ENCODE data around the gene RXRA.

RXRA gene

DNA sequence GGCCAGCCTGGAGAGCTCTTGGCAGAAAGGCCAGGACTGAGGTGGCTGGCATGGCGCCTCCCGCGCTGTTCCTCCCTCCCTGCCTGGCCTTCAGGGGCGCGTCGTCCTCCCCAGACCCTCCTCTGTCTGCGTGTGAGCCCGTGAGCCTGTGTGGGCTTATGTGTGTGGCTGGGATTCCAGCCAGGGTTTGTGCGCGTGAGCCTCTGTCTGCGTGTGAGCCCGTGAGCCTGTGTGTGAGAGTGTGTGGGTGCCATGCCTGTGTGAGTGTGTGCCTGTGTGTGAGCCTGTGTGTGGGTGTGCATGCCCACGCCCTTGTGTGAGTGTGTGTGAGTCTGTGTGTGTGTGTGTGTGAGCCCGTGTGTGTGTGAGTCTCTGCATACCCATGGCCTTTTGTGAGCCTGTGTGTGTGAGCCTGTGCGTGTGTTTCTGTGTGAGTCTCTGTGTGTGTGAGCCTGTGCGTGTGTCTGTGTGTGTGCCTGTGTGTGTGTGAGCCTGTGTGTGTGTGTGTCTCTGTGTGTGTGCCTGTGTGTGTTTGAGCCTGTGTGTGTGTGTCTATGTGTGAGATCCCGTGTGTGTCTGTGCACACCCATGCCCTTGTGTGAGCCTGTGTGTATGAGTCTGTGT lies 13.0 kb downstream of the RXRA start:
- peak; percentile 57 for DNase-seq

DNA sequence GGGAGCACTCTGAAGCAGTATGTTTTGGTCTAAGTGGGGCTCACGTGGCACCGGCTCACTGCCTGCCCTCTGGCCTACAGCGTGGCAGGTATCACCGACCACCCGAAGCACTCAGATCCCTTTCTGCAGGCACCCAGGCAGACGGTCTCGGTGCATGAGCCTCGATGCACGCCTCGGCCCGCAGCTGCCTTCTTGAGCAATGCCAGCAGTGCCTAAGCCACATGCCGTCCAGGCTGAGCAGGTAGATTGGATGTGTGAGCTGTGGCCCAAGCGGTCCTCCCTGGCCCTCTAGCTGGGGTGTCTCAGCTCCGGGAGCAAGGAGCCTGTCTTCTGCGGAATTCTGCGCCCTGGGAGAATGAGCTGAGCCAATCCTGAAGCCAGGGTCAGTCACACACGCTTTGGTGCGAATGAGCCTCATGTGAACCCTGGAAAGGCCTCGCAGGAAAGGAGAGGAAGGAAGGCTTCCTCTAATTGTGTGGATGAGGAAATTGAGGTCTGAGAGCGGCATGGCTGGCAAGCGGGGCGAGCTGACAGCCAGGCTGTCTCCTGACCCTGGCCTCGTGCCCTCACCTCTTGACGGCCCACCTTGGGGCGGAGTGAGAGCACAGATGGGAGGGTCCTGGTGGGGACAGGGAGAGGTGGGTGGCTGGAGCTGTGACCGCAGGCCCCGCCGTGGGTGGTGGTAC lies 14.4 kb downstream of the RXRA start:
- DNase-seq = no peak

DNA sequence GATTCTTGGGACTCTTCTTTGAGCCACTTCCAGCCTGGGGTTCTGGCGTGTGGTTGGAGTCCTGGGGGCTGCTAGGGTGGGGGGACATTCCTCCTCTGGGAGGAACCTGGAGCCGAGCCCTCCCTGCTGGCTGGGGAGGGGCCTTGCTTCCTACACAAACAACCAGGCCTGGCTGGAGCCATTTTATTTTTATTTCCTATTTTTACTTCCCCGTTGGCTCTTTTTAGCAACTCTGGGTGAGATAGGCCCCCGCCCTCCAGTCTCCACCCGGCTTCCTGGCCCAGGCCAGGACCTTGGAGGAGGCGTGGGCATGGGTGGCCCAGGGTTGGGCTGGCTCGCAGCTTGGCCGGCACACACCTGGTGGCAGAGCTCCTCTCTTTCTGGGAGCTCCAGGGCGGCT lies 15.1 kb downstream of the RXRA start:
- no peak for DNase-seq

DNA sequence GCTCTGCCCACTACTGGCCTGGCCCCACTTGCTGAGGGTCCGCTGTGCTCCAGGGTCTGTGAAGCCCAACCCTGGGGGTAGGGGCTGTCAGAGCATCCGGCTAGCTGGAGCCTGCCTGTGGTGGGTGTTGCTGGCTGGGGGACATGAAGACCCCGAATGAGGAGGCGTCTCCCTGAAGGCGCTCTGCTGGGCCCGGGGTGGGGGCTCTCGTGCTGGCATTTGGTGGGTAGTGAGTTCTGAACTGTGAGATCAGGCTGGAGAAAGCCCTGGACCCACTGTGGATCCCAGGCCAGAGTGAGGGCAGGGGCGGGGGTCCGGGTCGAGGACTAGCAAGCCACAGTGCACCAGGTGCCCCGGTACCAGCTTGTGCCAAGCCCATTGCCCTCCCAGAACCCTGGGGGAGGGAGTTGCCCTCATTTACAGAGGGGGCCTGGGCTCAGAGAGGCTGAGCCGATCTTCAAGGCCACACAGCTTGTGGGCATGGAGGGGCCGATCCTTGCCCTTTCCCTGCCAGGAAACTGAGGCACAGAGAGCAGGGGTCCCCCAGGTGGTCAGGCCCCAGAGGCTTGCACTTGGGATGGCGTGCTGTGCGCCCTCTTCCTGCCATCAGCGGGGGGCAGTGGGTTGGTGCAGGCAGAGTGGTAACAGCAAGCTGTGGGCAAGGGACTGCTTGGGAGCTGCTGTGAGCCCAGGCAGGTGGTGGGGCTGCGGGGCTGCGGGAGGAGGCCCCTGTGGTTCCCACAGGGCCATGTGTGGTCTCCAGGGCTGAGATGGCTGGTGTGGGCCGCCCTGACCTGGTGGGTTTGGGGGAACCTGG lies 15.9 kb downstream of the RXRA start:
- no peak for DNase-seq

DNA sequence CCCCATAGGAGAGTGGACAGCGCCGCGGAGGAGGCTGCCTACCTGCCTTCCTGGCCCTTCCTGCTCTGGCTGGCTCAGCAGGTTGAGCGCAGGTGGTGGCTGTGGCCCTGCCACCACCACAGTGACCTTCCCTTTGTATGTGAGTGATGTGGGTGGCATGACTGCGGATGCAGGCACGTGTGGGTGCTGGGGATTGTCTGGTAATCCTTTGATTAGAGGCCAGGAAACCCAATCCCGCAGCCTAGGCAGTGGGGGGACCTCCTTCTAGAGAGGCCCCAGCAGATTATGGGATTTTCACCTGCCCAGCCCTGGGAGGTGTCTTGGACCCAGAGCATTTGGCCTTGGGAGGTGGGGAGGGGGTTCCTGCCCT lies 16.5 kb downstream of the RXRA start:
- no peak for DNase-seq

DNA sequence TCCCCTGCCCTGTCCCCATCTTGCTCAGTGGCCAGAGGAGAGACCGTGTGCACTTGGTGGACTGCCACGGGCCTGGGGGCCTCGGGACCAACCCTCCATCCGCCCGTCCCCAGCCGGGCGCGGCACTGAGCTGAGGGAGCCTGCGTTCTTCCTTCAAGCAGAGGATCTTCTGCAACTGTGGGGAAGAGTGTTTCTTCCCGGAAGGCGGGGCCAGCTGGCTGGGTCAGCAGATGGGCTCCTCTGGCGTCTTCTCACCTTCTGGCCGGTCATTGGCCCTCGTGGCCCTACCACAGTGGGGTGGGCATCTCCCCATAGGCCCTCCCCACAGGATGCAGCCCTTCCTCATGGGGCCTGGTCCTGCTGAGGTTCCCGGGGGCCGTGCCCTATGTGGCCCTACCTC lies 17.4 kb downstream of the RXRA start:
- DNase-seq = no peak

DNA sequence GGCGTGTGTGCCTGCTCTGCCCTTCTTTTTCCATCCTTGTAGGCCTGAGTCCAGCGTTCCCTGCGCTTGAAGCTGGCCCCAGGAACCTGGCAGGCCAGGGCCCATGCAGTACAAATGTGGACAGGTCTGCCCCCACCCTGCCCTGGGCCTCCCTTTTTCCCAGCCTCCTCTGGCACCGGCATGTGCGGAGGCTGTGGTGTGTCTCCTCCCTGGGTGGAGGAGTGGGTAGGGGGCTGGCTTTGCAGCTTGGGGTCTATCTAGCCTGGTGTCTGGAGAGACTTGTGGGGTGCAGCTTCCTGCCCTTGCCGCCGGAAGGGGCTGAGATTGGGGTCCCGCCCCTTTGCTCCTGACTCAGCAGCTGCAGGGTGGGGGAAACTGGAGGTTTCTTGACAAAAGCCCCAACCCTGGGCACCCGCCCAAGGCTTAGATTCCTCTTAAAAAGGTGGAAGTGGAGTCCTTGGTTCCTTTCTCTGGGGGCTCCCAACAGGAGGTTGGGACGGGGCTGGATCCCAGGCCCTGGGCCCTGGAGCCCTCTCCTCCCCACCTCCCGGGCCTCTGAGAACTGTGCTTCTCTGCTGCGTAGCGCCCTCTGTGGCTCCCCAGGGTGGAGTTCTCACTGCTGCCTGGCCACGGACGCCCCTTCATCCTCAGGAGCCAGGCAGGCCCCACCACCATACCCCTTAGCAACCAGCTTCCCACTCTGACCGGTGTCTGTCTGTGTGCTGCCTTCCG lies 18.0 kb downstream of the RXRA start:
- peak; percentile 58 for DNase-seq

DNA sequence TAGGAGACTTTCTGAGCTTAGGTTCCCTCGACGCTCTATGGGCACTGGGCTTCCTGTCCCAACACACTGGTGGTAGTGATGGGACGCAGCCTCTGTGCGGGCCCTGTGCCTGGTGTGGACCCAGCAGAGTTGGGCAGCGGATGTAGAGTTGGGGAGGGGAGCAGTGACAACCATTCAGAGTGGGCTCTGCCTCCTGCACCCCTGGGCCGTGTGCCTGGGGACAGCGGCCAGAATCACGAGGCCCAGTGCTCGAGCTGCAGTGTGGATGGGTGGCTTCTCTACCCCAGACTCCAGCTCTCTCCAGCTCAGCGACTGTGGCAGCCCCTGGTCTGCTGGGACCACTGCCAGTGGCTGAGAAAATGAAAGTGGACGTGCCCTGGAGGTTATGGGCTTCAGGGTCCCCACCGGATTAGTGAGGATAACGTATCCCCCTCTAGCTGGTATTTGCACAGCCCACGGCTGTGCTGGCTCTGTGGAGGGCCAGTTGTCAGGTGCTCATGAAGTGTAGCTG lies 18.6 kb downstream of the RXRA start:
- no peak for DNase-seq

DNA sequence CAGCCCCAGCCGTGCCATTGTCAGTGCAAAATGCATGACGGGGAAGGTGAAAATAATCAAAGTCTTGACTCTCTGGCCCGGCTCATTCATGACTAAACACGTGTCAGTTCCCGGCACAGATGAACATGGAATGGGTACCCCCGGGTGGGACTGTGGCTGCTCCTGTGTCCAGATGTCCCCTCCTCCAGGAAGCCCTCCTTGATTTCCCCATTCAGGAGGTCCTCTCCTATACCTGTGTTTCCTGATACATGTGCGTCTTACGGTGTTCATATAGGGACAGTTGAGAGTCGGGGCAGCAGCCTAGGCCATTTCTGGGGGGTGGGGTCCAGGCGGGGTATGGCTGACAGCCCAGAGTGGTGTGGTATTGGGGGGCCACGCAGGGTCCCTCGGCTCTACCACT lies 19.5 kb downstream of the RXRA start:
- DNase-seq = no peak

DNA sequence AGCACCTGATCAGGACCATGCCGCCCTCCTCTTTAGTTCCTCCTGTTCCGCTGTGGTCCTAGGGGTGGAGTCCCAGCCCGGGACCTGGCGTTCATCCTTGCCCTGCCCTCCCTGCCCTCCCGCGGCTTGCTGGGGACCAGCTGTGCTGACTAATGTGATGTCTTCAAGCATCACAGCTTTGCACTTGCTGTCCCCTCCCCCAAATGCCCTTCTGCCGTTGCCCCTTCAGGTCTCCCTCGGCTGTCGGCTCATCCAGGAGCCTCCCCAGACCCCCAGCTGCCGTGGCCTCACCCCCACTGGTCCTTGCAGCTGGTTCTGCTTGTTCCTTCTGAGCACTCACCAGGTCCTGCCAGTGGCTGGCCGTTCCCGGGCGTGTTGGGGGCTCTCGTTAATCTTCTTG lies 19.9 kb downstream of the RXRA start:
- peak; percentile 16 for DNase-seq

DNA sequence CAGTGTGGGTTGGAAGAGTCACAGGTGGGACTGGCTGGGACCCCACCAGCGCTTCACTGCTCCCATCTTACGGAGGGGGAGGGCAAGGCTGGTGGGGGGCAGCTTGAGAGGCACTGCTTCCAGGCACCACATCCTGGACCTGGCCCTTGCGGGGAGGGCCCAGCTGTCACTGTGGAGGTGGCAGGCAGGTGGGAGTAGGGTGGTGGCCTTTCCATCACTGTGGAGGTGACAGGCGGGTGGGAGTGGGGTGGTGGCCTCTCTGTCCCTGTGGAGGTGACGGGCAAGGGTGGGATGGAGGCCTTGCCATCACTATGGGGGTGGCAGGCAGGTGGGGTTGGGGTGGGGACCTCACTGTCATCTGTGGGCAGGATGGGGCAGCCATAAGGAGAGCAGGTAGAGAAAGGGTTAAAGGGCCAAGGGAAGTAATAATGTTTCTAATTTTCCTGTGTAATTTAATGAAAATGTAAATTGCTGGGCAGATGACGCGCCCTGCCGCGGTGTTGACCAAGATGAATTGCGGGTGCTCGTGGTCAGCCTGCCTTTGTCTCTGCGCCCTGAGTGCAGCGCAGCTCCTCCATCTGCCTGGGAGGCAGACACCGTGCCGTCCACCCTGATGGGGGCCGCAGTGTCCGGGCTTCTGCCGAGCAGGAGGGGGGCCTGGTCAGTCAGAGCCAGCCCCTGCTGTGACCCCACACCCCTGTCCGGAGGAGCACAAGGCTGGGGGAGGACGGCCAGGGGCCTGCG lies 20.8 kb downstream of the RXRA start:
- no peak for DNase-seq

DNA sequence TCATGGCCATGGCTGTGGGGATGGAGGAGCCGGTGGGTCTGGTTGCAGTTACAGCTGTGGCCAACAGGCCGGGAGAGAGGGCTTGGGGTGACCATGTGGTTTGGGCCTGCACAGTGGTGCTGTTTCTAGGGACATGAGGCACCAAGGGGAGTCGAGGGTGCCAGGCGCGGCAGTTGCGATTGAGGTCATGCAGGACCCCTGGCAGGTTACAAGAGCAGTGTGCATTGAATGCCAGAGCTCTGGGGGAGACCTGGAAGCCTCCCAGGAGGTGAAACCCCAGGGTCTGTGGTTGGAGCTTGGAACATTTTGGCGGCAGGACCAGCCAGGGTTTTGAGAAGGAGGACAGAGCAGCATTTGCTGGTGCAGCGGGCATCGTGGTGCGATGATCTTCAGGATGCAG lies 21.7 kb downstream of the RXRA start:
- no peak for DNase-seq

DNA sequence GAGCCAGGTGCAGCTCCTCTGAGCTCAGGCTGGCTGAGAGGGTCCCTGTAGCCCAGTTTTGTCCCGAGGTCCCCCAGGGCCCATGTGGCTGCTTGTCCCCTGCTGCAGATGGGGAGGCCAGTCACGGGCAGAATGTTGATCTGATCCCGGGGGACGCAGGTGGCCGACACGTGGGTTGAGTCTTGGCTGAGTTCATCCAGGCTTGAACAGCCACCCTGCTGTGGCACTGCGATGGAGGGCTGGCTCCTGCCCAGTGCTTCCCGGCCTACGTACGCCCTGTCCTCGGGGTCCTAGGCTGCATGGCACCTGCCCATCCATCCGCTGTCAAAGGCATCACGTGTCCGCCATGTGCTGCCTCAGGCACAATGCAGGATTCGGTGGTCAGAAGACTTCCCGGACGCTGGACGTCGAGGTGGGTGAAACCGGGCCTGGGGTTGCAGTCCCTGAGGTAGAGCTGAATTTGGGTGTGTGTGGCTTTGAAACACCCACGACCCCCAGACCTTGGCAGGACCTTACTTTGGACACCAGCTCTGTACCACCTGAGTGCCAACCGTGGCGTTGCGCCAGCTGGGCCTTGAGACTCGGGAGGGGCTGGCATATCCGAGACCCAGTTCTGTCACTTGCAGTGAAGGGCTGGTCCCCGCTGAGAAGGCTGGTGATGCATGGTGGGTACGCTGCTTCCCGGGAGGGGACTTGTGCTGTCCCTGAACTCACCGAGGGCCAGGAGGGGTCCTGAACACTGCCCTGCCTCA lies 22.3 kb downstream of the RXRA start:
- DNase-seq = no peak

DNA sequence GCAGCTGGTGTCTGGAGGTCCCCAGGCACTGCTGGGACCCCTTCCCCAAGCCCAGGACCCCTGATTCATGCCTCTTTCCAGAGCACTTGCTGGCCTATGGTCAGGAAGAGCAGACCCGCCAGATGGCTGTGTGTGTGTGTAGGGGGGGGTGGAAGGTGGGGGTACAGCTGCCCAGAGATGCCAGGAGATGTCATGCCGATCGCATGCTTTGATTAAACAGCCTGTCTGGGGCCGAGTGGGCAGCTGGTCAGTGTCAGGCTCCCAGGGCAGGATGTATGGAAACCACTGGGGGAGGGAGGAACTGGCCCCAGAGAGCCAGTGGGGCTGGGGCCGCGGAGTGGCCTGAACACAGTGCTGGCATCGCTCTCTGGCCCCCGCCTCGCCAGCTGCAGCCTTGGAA lies 23.7 kb downstream of the RXRA start:
- no peak for DNase-seq

DNA sequence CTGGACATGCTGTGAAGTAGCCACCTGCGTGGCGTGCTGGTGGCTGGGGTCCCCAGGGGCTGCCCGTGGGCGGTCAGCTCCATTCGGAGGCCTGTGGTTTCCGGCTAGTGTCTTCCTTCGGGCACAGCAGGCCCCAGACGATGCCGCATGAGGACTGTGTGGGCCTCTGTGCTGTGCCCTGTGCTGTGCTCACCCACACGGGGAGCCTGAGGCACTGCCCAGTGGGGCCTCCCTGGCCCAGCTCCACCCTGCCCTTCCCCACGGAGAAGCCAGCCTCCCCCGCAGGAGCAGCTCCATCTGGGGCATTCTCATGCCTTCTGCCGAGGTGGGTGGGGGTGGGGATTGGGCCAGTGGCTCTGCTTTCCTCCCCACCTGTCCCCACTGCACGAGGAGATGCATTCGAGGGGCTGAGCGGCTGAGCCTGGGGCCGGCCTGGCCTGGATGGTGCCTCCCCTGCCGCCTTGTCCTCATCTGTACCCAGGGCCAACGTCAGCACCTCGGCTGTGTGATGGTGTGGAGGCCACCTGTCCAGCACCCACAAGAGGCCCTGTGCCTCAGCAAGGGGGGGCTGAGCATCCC lies 24.2 kb downstream of the RXRA start:
- DNase-seq = no peak

DNA sequence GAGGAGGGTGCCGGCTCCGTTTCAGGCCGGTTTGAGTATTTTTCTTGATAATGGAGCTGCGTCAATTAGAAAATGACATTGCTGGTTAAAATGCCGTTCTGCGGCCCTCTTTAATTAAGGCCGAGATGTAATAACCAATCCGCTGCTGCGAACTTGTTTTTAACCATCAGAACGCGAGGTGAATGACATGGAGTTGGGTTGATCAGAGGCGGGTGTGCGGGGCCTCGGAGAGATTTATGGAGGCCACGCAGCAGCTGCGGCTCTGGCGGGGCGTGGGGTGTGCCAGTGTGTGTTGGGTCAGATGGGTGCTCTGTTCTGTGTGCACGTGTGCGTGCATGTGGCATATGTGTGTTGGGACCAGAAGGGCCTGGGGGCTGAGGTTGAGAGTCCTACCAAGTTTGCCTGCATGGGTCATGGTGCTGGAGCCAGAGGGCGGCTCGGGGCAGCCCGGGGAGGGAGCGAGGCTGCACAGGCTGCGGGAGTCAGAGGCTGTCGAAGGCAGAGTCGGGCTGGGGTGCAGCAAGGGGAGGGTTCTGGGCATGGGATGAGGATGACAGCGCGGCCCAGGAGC lies 25.4 kb downstream of the RXRA start:
- no peak for DNase-seq

DNA sequence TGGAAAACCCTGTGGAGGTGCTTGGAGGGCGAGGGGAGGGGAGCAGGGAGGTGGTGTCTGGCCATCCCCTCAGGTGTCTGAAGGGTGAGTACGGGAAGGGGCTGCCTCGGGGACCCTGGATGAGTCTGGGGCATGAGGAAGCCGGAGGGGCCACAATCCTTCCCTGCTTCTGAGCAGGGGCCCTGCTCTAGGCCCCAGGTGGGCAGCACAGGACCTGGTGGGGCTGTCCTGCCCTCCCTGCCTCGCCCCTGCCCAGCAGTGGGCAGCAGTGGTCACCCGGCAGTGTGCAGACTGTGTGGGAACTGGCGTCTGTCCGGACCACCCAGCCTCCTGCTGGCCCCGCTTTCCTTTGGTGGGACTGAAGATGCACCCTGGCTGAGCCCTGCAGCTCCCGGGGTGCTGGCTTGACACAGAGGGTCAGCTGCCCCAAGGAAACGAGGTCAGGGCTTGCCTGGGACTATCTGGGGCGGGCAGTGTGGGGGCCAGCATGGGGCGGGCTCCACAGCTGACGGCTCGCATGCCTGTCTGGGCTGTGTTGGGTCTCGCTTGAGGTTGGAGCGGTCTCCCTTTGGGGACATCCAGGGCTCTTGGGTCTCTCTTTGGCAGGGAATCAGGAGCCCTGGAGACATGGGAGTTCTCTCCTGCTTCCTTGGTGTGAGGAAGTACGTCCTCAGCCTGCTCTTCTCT lies 26.1 kb downstream of the RXRA start:
- DNase-seq = no peak

DNA sequence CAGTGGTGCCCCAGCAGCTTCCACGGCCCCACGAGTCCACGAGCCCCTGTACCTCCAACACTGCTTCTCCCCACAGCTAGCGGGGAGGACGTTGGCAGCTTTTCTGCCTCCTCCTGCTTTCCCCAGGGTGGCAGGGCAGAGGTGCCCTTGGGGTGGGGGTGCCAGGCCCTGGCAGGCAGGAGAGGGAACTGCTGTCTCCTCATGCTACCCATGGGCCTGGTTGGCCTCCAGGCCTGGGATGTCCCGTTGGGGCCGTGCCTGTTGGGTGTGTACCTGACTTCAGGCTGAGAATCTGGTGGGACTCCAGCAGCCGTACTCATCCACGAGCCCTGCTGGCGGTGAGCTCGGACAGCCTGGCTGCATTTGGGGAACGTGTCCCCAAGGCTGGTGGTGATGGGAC lies 27.3 kb downstream of the RXRA start:
- no peak for DNase-seq

DNA sequence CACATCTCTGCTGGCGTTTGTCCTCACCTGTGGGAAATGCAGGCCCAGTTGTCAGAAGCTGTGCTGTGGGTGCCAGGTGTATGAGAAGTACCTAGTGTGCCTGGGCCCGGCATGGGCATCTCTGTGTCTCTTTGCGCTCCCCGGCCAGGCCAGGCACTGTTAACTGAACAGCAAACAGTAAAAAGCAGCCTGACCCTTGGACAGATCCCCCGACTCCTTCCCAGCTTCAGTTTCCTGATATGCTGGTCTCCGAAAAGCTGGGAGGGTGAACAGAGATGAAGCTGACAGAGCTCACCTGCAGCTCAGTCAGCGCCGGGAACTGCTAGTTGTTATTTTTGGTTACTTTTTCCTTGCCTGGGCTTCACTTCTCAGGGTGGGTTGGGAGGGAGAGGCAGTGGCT lies 28.9 kb downstream of the RXRA start:
- no peak for DNase-seq
